NB4 (cell line): ENCODE data around the gene STRADA.

Source experiments
- DNase-seq: peaks from one replicate; pipeline ENCODE4 v3.0.0; 2010; ENCODE audit warnings: low read depth
- H3K4me3 ChIP-seq: one replicate; pipeline ENCODE4 v1.5.1; 2011; ENCODE audit warnings: mild to moderate bottlenecking, low read depth, low read length, moderate library complexity
- MYC ChIP-seq: IDR thresholded peaks from 2 replicates; pipeline ENCODE4 v1.6.1; 2011; ENCODE audit warnings: low read depth, low read length
- POLR2A ChIP-seq: IDR thresholded peaks from 2 replicates; pipeline ENCODE4 v1.6.1; 2011; ENCODE audit warnings: mild to moderate bottlenecking; ENCODE audit not compliant: insufficient read length; ENCODE audit errors: extremely low read depth
- TF ChIP-seq, protein P1 (sequence below): IDR thresholded peaks from one replicate; pipeline ENCODE4 v1.5.1; 2012; ENCODE audit warnings: low read depth, low read length
- TF ChIP-seq, protein P2 (sequence below): IDR thresholded peaks from 2 replicates; pipeline ENCODE4 v1.6.1; 2011; ENCODE audit warnings: low read depth, low read length

Gene STRADA

DNA sequence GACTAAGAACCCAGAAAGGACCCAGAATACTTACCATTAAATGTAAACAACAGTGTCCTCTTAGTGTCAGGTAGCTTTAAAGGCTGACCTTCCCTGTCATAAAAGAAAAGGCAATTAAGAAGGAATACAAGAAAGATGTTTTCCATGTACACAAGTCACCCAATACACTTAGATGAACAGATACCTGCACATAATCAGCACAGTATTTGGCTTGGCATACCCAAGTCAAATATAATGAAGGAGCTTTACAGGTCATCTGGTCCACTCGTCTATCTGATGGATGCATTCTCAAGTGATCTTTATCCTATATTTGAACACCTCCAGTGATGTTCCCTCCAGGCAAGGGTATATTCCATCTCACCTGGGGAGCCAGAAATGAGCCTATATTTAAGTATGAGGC, 11.1 kb upstream of the STRADA start:
- DNase-seq = no peak
- TF ChIP-seq POLR2A (no peak), MYC (no peak)
- TF ChIP-seq, protein P1, sequence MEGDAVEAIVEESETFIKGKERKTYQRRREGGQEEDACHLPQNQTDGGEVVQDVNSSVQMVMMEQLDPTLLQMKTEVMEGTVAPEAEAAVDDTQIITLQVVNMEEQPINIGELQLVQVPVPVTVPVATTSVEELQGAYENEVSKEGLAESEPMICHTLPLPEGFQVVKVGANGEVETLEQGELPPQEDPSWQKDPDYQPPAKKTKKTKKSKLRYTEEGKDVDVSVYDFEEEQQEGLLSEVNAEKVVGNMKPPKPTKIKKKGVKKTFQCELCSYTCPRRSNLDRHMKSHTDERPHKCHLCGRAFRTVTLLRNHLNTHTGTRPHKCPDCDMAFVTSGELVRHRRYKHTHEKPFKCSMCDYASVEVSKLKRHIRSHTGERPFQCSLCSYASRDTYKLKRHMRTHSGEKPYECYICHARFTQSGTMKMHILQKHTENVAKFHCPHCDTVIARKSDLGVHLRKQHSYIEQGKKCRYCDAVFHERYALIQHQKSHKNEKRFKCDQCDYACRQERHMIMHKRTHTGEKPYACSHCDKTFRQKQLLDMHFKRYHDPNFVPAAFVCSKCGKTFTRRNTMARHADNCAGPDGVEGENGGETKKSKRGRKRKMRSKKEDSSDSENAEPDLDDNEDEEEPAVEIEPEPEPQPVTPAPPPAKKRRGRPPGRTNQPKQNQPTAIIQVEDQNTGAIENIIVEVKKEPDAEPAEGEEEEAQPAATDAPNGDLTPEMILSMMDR = no peak
- TF ChIP-seq, protein P2, sequence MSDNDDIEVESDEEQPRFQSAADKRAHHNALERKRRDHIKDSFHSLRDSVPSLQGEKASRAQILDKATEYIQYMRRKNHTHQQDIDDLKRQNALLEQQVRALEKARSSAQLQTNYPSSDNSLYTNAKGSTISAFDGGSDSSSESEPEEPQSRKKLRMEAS = no peak
- no peak overlapping the region for H3K4me3 ChIP-seq

DNA sequence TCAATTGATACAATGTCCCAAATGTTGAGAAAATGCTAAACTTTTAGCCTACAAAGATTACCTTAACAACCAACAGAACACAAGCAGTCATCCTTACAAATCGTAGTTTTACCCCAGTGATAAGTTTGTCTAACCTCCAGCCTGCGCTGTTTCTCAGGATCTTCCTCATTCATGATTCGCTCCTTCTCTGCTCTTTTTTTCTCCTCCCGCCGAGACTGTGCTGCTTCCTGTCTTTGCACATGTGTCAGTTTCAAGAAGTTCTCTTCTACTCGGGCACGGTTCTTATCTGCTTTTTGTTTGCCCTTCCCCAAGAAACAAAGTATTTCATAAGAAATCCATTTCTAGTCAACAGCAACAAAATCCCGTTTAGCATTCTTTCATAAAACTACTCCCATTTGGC, 10.2 kb upstream of the STRADA start:
- no peak overlapping the region for H3K4me3 ChIP-seq
- TF ChIP-seq, protein P2 = peak; percentile 90
- TF ChIP-seq, protein P1 = no peak
- TF ChIP-seq POLR2A (no peak), MYC (peak; percentile 85)
- DNase-seq = peak; percentile 31

DNA sequence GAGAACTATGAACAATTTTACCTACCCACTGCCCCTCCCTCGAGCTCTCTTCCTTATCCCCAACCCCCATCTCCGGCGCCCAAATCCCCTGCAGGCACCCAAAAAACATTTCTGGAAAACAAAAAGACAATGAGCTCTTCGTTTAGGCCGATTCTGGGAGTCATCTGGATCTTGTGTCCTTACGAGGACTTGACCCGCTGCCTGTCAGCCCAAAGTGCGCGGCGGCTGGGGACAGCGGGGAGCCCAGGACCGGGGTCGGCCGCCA, 524 bp downstream of the STRADA start:
- DNase-seq = peak; percentile 60
- peak overlapping the region; percentile 84 for H3K4me3 ChIP-seq
- TF ChIP-seq, protein P1 = no peak
- TF ChIP-seq POLR2A (no peak), MYC (no peak)
- TF ChIP-seq, protein P2 = no peak

DNA sequence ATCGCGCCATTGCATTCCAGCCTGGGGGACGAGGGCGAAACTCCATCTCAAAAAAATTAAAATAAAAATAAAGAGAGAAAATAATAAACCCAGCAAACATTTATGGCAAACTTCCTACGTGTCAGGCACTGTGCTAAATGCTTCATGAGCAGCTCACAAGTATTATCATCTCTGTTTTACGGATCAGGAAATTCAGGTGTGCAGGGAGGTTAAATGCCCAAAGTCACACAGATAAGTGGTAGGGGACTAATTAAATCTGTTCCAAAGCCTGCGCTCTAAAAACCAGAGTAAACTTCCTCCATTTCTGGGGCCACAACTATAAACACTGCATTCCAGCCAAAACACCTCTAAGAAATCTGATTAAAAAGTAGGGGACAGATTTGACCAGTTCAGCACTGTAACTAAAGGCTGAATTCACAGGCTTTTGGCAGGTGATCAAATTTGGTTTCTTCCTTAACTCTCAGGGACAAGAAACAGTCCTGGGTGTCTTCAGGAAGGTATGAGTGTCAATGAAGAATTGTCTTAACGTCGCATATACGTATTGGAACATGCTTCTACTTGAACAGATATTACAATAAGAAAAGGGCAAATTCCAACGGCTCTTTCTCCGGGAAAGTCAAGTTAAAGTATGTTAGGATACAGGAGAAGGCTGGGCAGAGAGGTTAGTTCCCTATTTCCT, 996 bp downstream of the STRADA start:
- no peak for DNase-seq
- H3K4me3 ChIP-seq = peak overlapping the region; percentile 84
- TF ChIP-seq, protein P1 = no peak
- TF ChIP-seq, protein P2 = no peak
- no peak for TF ChIP-seq MYC
- TF ChIP-seq POLR2A = no peak

DNA sequence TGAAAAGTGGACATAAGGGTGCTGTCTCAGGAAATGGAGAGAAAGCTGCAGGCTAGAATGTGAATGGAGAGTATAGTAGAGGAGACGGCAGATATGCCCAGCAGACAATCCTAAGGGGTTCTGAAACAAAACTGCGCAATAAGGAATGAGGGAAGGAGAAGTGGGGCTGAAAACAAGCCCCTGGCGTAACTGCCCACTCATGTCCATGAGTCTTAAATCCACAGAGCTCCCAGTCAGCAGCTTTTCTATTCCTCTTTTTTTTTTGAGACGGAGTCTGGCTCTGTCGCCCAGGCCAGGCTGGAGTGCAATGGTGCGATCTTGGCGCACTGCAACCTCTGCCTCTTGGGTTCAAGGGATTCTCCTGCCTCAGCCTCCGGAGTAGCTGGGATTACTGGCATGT, 5.9 kb downstream of the STRADA start:
- TF ChIP-seq, protein P1 = no peak
- TF ChIP-seq, protein P2 = no peak
- TF ChIP-seq POLR2A = no peak
- no peak for TF ChIP-seq MYC

More for the DNA sequence above, 5.9 kb downstream of the STRADA start:
- H3K4me3 ChIP-seq = no peak overlapping the region
- no peak for DNase-seq
